Lower leg skin (tissue), 3 donors: Measurements from ENCODE around the gene CTIF.

Experiments used
- CTCF ChIP-seq, 3 donors: fragments of 450-650 bp; IDR thresholded peaks; one replicate each; pipeline ENCODE4 v1.5.1; 2016; ENCODE audit warnings: antibody characterized with exemption in 3 of 3, mild to moderate bottlenecking in 3 of 3, moderate library complexity in 2 of 3
- POLR2A ChIP-seq, 2 donors: fragments of 450-650 bp; IDR thresholded peaks; one replicate each; pipeline ENCODE4 v1.6.1; 2016 to 2017; ENCODE audit warnings: antibody characterized with exemption in 2 of 2, mild to moderate bottlenecking in 1 of 2, moderate library complexity in 1 of 2

GRCh38 chr18:48616484-48617255 is 77.8 kb downstream of the CTIF start:
- TF ChIP-seq CTCF (IDR thresholded peaks at IDR 0.05), result no peak
- no peak for TF ChIP-seq POLR2A (IDR thresholded peaks at IDR 0.05)
